ENCODE results near the gene TXNRD2.
"Not testable (repeated sequence)": the region's sequence is repeated elsewhere in the genome, so short reads cannot be mapped to it uniquely, and the experiment has no call there.

The TXNRD2 gene

DNA sequence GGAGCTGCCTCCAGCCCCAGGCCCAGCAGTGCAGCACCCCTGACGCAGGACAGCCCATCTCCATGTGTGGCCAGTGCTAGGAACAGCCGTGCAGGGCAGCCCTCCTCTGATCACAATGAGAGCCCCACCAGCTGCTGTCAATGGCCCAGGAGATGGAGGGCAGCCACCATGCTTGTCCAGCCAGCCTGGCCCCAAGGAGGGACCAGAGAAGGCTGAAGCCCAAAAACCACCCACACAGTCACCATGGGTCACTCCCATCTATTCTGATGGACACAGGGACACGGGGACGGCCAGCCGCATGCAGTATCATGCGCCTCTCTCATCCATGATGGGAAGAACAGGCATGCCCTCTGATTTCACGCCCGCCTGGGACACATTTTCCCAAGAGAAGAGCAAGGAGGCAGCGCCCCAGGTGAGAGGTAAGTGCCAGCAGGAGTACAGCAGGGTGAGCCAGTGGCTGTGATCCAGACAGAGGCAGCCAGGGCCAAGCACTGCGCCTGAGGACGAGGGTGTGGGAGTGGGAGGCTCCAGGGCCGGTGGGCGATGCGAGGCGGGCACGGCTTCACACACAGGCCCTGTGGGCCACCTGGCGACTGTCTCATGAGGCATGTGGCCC lies 53.4 kb downstream of the TXNRD2 start:
- DNase-seq (ENCODE audit: low spot score), result no peak

DNA sequence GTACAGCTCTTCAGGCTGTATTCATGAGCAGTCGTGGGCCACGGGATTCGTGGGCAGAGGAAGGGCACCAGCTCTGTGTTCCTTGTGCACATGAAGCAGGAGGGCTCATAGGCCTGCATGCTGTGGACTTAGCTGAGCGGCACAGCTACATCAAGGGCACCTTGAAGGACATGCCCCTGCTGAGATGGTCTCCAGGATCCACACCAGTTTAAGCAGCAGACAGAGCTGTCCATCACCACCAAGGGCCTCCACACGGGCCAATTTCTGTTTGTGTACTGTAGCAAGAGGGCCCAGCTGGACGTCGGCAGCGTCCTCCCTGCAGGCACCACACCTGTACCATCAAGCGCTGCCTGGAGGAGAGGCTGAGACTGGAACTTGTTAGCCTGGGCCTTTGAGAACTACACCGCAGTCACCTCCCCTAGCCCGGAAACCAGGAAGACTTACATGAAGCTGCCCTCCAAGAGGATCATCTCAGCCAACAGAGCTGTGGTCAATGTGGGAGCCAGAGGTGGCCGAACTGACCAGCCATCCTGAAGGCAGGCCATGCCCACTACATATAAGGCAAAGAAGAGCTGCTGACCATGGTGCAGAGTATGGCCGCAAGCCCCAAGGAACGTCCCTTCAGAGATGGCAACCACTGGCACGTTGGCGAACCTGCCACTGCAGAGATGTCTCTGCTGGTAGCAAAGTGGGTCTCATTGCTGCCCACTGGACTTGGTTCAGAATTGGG lies 54.2 kb downstream of the TXNRD2 start:
- DNase-seq (ENCODE audit: low spot score), result no peak

GRCh38 chr22:19886605-19887255 lies 54.9 kb downstream of the TXNRD2 start:
- DNase-seq (ENCODE audit: low spot score), result peak; percentile 63

DNA sequence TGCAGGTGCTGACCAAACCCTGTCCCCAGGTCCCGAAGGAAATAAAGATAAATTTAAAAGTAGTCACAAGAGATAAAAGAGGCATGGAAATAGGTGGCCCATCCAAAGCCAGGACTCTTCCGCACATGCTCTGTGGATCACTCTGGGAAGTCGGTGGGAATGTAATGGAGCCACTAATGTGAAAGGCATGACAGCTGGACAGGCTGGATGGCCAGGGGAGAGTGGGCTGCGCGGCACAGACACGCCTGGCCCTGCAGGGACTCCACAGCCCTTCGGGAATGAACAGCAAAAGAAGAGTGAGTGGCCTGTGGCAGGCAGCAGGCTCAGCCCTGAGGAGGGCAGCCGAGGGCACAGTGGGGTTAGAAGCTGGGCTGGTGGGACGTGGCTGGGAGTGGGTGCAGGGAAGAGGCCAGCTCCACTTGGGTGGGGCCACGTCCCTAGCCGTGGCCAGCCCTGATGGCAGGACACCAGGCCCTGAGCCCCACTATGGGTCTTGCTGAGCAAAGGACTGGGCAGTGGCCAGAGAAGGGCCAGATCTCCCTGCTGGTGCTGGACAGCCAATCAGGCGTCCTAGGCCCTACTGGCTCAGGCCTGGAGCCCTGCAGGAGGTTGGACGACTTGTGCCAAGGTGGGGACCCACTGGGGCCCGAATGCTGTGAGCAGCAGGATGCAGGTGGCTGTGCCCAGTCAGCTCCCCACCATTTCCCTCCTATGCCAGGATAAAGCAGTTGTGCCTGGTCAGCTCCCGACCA lies 55.6 kb downstream of the TXNRD2 start:
- DNase-seq (ENCODE audit: low spot score), result no peak

DNA sequence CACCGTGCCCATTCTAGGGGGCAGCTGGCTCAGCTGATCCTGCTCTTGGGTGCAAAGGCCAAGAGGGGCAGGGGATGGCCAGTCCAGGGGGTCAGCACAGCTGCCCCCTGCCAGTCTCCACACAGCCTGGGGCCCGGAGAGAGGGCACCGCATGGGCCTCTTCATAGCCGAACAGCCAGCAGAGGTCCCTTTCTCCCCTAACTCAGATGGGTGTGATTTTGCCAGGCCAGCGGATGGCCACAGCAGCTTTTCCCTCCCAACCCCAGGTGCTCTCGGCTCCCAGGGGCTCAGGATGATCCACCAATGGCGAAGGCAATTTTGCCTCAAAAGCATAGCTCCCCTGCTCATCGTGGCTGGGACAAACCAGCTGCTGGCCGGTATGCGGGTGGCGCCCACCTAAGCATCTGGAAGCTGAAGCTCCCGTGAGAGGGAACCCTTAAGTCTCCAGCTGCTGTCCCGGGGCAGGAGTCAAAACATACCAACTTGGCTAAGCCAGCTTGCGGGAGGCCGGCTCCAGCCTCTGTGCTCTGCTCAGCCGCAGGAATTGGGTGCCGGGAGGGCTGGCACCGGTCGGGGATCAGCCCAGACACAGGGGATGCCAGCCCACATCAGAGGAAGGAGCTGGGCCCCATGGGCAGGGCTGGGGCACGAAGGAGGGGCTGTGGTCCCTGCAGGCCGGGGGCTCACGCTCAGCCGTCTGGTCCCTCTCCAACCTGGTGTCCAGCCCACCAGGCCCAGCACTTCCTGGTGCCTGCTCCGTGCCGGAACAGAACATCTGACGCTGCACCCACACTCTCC lies 56.5 kb downstream of the TXNRD2 start:
- no peak for DNase-seq (ENCODE audit: low spot score)

DNA sequence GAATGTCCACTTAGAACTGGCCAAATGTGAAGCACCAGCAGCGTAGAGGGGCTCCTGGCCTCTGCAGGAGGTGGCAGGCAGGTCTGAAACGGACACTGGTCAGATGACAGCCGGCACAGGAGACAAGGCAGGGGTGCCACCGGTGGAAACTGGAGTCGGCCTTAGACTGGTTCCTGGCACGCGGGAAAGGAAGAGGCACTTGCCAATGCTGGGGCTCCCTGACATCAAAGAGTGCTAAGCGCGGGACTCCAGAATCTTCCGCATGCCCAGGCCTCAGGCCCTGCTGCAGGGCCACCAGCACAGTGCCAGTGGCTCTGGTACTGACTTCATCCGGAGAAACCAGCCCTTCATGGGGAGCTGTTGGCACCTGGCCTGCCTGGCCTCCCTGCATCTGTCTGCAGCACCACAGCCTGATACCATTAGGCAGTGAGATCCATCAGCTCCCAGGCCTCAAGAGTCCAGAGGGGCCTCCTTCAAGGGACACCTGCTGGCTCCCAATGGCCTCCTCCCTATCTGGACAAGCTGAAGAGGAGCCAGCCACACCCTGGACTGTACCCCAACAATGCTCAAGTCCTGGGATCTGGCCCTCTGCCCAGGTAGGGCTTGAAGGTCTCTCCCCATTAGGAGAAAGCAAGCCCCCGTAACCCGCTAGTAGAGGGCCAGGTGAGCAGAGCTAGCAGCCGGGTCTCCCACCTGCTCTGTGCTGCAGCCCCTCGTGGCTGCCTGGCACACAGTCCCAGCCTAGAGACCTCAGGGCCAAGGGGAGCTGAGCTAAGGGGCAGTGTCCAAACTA lies 57.3 kb downstream of the TXNRD2 start:
- DNase-seq (ENCODE audit: low spot score), result no peak

DNA sequence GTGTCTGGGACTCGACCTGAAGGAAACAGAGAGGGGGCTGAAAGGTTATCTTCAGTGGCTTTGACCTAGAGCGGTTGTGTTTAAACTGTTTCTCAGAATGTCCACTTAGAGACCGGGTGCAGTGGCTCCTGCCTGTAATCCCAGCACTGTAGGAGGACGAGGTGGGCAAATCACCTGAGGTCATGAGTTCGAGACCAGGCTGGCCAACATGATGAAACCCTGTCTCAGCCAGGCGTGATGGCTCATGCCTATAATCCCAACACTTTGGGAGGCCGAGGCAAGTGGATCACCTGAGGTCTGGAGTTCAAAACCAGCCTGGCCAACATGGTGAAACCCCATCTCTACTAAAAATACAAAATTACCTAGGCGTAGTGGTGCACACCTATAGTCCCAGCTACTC lies 58.2 kb downstream of the TXNRD2 start:
- not testable (repeated sequence) for DNase-seq (ENCODE audit: low spot score)

DNA sequence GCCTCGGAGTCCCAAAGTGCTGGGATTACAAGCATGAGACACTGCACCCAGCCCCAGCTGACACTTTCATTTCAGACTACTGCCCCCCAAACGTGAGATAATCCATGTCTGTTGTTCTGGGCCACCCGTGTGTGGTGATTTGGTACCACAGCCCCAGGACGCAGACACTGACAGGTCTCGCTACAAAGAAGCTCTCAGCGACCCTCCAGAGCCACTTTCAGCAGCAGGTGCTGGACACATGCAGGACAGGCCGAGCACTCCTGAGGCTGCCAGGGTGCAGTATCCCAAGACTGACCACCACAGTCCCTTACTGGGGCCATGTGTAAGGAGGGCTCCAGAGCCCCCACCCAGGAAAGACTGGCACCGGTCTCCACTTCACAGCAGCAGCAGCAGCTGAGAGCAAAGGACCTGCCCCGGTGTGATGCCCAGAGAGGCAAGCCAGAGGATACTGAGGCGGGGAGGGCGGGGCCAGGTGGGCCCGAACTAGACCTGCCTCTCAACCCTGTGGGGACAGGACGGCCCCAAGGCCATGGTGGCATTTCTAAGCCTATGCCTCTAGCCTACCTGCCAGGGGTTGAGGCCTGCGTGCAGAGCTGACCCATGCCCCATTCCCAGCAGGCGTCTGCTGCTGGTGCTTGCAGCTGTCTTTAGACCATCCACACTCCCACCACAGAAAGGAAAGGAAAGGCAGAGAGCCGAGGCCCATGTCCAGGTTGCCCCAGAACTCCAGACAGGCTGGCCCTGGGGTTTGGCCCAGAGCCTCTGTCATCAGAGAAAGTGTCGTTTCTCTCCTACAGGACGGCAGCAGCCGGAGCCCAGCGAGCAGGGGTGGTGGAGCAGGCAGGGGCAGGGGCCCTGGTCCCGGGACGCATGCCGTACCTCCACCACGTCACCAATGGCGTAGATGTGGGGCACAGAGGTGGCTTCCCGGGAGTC lies 58.9 kb downstream of the TXNRD2 start:
- no peak for DNase-seq (ENCODE audit: low spot score)

- DNase-seq (ENCODE audit: low spot score), result no peak
Observed at GRCh38 chr22:19880786-19881569, 60.6 kb downstream of the TXNRD2 start.

DNA sequence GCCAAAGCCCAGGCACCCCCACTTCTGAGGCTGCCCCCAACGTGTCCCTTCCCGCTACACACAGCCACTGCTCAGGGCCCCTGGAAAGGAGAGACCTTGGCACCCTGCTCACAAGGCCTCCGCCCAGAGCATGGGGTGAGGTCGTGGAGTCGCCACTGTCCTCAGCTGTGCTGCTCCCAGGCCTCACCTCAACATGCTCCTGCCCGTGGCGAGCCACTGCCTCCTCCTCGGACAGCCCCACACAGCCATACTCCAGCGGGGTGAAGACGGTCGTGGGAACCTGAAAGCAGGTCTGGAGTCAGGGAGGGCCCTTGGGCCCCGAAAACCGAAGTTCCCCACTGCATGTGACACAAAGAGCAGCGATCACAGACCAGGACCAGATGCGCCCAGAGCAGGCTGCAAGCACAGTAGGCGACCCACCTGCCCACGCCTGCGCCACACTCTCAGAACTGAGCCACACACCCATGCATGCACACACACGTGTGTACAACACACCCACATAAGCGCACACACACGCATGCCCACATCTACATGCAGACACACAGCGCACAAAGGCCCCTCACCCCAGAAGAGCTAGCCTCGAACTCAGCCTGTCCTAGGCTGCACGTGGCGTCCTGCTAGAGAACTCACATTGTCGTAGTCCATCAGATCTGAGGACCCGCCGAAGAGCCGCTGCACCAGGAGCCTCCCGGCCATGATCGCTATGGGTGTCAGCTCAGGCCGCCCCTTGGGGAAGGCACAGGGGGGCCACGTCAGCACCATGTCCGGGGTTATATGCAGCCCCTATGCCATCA lies 61.4 kb downstream of the TXNRD2 start:
- no peak for DNase-seq (ENCODE audit: low spot score)

GRCh38 chr22:19879643-19879991 lies 62.0 kb downstream of the TXNRD2 start:
- no peak for DNase-seq (ENCODE audit: low spot score)

GRCh38 chr22:19879246-19879570 lies 62.4 kb downstream of the TXNRD2 start:
- no peak for DNase-seq (ENCODE audit: low spot score)

GRCh38 chr22:19878461-19879245 lies 63.0 kb downstream of the TXNRD2 start:
- DNase-seq (ENCODE audit: low spot score), result no peak

DNA sequence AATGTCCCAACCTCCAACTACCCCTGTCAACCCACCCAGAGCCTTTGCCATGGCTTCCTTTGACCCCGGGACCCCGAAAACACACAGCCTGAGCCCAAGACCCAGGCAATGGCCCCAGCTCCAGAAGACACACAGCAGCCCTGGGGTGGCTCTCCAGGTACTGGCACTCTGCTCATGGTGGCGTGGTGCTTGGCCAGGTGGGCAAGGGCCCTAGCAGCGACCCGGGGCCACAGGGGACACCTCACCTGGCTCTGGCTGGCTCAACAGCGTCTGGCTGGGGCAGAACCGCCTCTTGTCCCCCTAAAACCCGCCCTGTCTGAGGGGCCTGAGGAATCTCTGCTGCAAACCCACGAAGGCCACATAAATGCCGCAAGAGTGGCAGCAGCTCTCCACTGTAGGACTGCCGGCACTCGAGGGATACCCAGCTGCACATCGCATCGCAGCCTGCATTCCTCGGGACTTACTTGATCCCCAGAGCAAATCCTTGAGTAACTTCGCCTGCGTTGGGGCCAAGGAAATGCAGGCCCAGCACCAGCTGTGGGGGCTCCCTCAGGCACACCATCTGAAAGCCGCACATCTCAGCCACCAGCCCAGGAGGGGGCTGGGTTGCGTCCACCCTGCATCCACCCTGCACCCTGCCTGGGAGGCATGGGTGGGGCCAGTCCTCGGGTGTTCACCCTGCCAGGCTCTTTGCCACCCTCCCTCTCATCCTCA lies 63.8 kb downstream of the TXNRD2 start:
- no peak for DNase-seq (ENCODE audit: low spot score)

GRCh38 chr22:19876941-19877625 lies 64.5 kb downstream of the TXNRD2 start:
- no peak for DNase-seq (ENCODE audit: low spot score)

- DNase-seq (ENCODE audit: low spot score), result no peak
Observed at GRCh38 chr22:19876314-19876940, 65.2 kb downstream of the TXNRD2 start.

All from CD4-positive, alpha-beta T cell treated with Interleukin-6 at 100 ng/mL for 8 hours (primary cell).